ENCODE results near the gene LSM8.

LSM8 gene

DNA sequence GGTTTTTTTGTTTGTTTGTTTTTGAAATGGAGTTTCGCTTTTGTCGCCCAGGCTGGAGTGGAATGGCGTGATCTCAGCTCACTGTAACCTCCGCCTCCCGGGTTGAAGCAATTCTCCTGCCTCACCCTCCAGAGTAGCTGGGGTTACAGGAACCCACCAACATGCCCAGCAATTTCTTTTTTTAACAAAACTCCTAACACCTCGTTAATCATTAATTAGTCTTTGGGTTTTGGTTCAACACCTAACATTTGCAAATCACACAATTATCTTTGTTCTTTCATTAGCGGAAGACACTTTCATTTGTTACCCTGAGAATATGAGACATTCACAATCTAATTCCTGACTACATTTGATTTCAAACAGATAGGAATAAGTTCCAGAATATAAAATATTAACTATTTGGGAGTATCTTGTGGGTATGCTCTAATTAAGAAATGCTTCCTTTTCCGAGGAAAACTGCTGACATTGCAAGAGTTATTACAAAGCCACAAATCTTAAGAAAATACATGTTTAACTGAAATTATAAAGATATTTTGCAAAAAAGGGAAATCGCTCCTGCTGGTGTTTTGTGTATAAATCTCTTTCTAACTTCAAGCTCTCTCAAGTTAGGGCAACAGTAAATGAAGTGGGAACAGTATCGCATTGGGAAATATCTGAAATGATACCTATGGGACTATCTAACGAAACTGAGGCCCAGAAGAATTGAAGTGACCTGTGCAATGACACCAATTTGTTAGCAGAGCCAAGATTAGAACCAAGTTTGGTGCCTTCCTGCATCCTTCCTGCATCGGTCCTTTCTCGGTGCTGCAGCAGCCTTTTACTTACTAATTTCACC lies 1.2 kb upstream of the LSM8 start:
- TF ChIP-seq, protein P1, sequence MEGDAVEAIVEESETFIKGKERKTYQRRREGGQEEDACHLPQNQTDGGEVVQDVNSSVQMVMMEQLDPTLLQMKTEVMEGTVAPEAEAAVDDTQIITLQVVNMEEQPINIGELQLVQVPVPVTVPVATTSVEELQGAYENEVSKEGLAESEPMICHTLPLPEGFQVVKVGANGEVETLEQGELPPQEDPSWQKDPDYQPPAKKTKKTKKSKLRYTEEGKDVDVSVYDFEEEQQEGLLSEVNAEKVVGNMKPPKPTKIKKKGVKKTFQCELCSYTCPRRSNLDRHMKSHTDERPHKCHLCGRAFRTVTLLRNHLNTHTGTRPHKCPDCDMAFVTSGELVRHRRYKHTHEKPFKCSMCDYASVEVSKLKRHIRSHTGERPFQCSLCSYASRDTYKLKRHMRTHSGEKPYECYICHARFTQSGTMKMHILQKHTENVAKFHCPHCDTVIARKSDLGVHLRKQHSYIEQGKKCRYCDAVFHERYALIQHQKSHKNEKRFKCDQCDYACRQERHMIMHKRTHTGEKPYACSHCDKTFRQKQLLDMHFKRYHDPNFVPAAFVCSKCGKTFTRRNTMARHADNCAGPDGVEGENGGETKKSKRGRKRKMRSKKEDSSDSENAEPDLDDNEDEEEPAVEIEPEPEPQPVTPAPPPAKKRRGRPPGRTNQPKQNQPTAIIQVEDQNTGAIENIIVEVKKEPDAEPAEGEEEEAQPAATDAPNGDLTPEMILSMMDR (IDR thresholded peaks at IDR 0.05): no peak
- DNase-seq (ENCODE audit: low spot score): no peak
- Histone ChIP-seq H3K27ac (peak overlapping the region; percentile 82 to 95), H3K4me3 (peak overlapping the region; percentile 94)

DNA sequence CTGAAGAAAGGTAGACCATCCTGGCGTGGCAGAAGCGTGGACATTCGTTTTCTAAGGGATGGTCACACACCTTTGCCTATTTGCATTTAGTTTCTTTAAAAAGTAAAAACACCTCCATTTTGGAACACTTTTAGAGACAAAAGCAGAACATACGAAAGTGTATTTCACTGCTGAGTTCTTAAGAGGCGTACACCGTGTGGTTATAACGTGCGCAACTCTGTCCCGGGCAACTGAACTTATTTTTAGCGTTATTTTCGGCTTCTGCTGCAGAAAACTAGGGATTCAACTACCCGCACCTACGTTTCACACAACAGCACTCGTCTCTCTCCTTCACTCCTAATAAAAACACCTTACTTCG lies 557 bp upstream of the LSM8 start:
- TF ChIP-seq, protein P1 (IDR thresholded peaks at IDR 0.05): no peak
- H3K27ac ChIP-seq: peak overlapping the region; percentile 82 to 95
- H3K4me3 ChIP-seq: peak overlapping the region; percentile 94
- DNase-seq (ENCODE audit: low spot score): no peak

DNA sequence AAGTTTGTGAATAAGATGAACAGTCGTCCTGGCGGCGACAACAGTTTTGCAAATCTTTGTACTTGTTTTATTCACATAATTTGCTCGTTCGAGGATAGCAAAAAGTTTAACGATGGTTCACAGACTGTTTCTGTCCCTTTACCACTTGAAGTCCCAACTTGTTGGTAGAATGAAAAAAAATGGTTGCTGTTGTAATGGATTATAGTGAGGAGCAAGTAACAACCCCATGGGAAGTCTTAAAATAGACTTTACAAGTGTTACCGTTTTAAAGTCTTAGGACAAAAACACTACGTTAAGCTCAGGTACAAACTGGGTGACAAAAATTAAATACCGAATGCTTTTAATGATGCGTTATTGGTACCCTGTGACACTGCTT lies 589 bp downstream of the LSM8 start:
- peak overlapping the region; percentile 82 to 95 for H3K27ac ChIP-seq
- no peak for DNase-seq (ENCODE audit: low spot score)
- H3K4me3 ChIP-seq: peak overlapping the region; percentile 94
- TF ChIP-seq, protein P1 (IDR thresholded peaks at IDR 0.05): no peak

DNA sequence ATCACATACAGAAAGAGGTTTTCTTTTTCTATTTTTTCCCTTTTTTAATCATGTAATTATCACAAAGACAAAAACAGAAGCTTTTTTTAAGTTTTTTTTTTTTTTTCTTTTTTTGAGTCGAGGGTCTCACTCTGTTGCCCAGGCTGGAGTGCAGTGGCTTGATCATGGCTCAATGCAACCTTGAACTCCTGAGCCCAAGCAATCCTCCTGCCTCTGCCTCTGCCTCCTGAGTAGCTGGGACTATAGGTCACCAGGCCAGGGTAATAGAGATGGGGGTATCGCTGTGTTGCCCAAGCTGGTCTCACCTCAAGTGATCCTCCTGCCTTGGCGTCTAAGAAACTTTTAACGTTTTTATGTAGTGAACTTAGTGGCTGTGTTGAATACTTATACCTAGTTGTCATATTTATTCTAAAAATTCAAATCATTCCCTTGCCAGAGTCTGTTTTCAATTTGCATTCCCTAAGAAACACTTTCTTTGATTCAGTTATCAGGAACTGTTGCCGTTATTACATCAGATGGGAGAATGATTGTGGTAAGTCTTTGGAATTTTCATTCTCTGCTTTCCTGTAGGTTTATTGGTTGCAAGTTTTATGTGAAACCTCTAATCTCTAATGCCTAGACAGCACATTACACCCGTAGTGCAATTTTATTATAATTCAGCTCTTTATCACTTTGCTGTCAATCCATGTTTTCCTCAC lies 1.3 kb downstream of the LSM8 start:
- Histone ChIP-seq H3K27ac (no peak overlapping the region), H3K4me3 (peak overlapping the region; percentile 94)
- no peak for DNase-seq (ENCODE audit: low spot score)
- TF ChIP-seq, protein P1 (IDR thresholded peaks at IDR 0.05): no peak

DNA sequence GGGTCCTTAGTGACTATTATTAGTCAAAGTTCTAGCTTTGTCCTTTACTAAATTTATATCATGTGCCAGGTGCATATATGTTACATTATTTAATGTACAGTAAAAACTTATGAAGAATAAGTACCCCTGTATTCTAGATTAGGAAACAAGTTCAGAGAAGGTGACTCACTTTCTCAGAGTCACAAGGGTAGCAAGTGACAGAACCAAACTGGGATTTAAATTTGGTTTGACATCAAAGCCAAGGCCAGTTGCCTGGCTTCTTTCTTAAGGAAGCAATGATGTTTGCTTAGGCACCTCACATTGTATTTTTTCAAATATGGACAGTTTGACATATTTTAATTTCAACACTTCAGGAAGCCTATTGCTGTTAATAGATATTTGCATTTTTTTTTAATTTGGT lies 2.5 kb downstream of the LSM8 start:
- TF ChIP-seq, protein P1 (IDR thresholded peaks at IDR 0.05): no peak
- DNase-seq (ENCODE audit: low spot score): no peak
- Histone ChIP-seq H3K27ac (no peak overlapping the region), H3K4me3 (no peak overlapping the region)

DNA sequence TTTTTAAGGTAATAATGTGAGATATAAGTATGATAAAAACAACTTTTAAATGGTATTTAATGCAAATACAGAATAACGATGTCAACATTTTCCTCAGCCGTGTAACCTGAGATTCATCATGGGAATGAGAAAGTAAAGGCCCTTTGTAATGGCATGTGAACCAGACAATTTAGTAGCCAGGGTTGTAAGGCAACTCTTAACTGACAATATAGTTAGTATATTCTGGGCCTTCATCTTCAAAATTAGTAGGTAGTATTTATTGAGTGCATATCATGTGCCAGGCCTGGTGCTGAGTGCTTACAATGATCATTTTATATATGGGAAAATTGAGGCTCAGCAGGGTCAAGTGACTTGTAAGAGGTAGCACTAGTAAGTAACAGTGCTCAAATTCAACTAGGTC lies 10.6 kb downstream of the LSM8 start:
- Histone ChIP-seq H3K4me3 (no peak overlapping the region), H3K27ac (no peak overlapping the region)
- TF ChIP-seq, protein P1 (IDR thresholded peaks at IDR 0.05): no peak
- no peak for DNase-seq (ENCODE audit: low spot score)
